H1 (cell line): ENCODE data around the gene OR6B2. TPM values are rescaled to one million over a fixed set of nuclear protein-coding genes. Genes with fewer than 3 reads are reported as not detected.

ENCODE experiments used
- EP300 ChIP-seq, 2 experiments: IDR thresholded peaks; 1 replicate in 1 of 2; 2 replicates in 1 of 2; pipeline ENCODE4 v1.6.1; 2011 to 2012; ENCODE audit warnings: low read depth in 2 of 2, low read length in 2 of 2, mild to moderate bottlenecking in 2 of 2, borderline replicate concordance in 1 of 2, inconsistent platforms in 1 of 2, moderate library complexity in 1 of 2
- EZH2 ChIP-seq: fragments of 200-600 bp; sonication (generic); IDR thresholded peaks from 2 replicates; pipeline ENCODE4 v1.7.1; 2012; ENCODE audit warnings: low read depth, mild to moderate bottlenecking, moderate library complexity, low read length, inconsistent platforms; ENCODE audit not compliant: severe bottlenecking
- KDM1A ChIP-seq: fragments of 200-600, 300-600 bp; sonication (generic); IDR thresholded peaks from 2 replicates; pipeline ENCODE4 v1.7.1; 2016; ENCODE audit warnings: mild to moderate bottlenecking, low read length, borderline replicate concordance
- RBBP5 ChIP-seq: IDR thresholded peaks from 2 replicates; pipeline ENCODE4 v1.7.1; 2012; ENCODE audit warnings: low read depth, mild to moderate bottlenecking, inconsistent platforms, low read length, moderate library complexity, borderline replicate concordance
- SUZ12 ChIP-seq: fragments of 200-600 bp; sonication (generic); IDR thresholded peaks from 2 replicates; pipeline ENCODE4 v1.6.1; 2012; ENCODE audit warnings: mild to moderate bottlenecking, inconsistent platforms, low read length, moderate library complexity, mixed read lengths
- YY1 ChIP-seq: IDR thresholded peaks from 2 replicates; pipeline ENCODE4 v1.6.1; 2011; ENCODE audit warnings: low read depth, mild to moderate bottlenecking, low read length
- polyA plus RNA-seq, 7 experiments: library from polyadenylated mRNA; depleted of rRNA in 3 of 7; stranded (reverse) in 5 of 7; unstranded in 2 of 7; fragments of >200 nt in 5 of 7; fragments of 200-250 nt in 2 of 7; gene quantifications; 1 replicate in 5 of 7; 2 replicates in 1 of 7; 4 replicates in 1 of 7; pipeline versions ENCODE4 v1.2.1 to v1.2.3, GENCODE V29; 2011 to 2013; ENCODE audit warnings: missing spikeins in 2 of 7, mixed read lengths in 2 of 7
- total RNA-seq: library from RNA; stranded (reverse); fragmentation: NEBNext Ultra II Directional; extraction: Animal tissue kit (Norgen Biotek cat#: 25700); gene quantifications from 2 replicates; pipeline ENCODE4 v1.2.1, GENCODE V29; 2021
- TF ChIP-seq, protein P1 (sequence below): fragments of 300-600 bp; sonication (generic); IDR thresholded peaks from 2 replicates; pipeline ENCODE4 v1.7.1; 2012; ENCODE audit warnings: low read length, moderate library complexity, mild to moderate bottlenecking, inconsistent platforms; ENCODE audit not compliant: insufficient replicate concordance
- TF ChIP-seq, protein P2 (sequence below): IDR thresholded peaks from 2 replicates; pipeline ENCODE4 v1.6.1; 2012; ENCODE audit warnings: inconsistent platforms

The OR6B2 gene
- total and polyA plus RNA-seq, 2 of the 8 experiments (the other 6 are each of a cell fraction or from before 2014, with no cell fraction given), result not detected

DNA sequence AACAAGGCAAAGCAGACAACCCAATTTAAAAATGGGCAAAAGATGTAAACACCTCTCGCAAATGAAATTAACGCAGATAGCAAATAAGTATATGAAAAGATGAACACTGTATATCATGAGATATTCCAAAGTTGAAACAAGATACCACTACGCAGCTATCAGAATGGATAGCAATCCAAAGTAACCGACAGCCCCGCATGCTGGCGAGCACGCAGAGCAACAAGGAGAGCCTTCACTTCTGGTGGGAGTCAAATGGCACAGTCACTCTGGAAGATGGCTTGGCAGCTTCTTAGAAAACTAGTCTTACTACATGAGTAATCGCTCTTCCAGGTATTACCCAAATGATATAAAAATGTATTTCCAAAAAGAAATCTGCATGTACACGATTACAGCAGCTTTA, 6.4 kb downstream of the OR6B2 start (continued):
- TF ChIP-seq, protein P1, sequence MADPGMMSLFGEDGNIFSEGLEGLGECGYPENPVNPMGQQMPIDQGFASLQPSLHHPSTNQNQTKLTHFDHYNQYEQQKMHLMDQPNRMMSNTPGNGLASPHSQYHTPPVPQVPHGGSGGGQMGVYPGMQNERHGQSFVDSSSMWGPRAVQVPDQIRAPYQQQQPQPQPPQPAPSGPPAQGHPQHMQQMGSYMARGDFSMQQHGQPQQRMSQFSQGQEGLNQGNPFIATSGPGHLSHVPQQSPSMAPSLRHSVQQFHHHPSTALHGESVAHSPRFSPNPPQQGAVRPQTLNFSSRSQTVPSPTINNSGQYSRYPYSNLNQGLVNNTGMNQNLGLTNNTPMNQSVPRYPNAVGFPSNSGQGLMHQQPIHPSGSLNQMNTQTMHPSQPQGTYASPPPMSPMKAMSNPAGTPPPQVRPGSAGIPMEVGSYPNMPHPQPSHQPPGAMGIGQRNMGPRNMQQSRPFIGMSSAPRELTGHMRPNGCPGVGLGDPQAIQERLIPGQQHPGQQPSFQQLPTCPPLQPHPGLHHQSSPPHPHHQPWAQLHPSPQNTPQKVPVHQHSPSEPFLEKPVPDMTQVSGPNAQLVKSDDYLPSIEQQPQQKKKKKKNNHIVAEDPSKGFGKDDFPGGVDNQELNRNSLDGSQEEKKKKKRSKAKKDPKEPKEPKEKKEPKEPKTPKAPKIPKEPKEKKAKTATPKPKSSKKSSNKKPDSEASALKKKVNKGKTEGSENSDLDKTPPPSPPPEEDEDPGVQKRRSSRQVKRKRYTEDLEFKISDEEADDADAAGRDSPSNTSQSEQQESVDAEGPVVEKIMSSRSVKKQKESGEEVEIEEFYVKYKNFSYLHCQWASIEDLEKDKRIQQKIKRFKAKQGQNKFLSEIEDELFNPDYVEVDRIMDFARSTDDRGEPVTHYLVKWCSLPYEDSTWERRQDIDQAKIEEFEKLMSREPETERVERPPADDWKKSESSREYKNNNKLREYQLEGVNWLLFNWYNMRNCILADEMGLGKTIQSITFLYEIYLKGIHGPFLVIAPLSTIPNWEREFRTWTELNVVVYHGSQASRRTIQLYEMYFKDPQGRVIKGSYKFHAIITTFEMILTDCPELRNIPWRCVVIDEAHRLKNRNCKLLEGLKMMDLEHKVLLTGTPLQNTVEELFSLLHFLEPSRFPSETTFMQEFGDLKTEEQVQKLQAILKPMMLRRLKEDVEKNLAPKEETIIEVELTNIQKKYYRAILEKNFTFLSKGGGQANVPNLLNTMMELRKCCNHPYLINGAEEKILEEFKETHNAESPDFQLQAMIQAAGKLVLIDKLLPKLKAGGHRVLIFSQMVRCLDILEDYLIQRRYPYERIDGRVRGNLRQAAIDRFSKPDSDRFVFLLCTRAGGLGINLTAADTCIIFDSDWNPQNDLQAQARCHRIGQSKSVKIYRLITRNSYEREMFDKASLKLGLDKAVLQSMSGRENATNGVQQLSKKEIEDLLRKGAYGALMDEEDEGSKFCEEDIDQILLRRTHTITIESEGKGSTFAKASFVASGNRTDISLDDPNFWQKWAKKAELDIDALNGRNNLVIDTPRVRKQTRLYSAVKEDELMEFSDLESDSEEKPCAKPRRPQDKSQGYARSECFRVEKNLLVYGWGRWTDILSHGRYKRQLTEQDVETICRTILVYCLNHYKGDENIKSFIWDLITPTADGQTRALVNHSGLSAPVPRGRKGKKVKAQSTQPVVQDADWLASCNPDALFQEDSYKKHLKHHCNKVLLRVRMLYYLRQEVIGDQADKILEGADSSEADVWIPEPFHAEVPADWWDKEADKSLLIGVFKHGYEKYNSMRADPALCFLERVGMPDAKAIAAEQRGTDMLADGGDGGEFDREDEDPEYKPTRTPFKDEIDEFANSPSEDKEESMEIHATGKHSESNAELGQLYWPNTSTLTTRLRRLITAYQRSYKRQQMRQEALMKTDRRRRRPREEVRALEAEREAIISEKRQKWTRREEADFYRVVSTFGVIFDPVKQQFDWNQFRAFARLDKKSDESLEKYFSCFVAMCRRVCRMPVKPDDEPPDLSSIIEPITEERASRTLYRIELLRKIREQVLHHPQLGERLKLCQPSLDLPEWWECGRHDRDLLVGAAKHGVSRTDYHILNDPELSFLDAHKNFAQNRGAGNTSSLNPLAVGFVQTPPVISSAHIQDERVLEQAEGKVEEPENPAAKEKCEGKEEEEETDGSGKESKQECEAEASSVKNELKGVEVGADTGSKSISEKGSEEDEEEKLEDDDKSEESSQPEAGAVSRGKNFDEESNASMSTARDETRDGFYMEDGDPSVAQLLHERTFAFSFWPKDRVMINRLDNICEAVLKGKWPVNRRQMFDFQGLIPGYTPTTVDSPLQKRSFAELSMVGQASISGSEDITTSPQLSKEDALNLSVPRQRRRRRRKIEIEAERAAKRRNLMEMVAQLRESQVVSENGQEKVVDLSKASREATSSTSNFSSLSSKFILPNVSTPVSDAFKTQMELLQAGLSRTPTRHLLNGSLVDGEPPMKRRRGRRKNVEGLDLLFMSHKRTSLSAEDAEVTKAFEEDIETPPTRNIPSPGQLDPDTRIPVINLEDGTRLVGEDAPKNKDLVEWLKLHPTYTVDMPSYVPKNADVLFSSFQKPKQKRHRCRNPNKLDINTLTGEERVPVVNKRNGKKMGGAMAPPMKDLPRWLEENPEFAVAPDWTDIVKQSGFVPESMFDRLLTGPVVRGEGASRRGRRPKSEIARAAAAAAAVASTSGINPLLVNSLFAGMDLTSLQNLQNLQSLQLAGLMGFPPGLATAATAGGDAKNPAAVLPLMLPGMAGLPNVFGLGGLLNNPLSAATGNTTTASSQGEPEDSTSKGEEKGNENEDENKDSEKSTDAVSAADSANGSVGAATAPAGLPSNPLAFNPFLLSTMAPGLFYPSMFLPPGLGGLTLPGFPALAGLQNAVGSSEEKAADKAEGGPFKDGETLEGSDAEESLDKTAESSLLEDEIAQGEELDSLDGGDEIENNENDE, result no peak
- no peak for TF ChIP-seq KDM1A
- TF ChIP-seq RBBP5, result no peak
- TF ChIP-seq EZH2, result no peak
- no peak for TF ChIP-seq SUZ12
- TF ChIP-seq YY1, result no peak
- TF ChIP-seq, protein P2, sequence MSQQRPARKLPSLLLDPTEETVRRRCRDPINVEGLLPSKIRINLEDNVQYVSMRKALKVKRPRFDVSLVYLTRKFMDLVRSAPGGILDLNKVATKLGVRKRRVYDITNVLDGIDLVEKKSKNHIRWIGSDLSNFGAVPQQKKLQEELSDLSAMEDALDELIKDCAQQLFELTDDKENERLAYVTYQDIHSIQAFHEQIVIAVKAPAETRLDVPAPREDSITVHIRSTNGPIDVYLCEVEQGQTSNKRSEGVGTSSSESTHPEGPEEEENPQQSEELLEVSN, result no peak
- TF ChIP-seq EP300 (IDR thresholded peaks at IDR 0.05; ENCODE audit: borderline replicate concordance in 1 of 2, low read depth in 2 of 2, low read length in 2 of 2), result no peak
- TF ChIP-seq, all 59 proteins: peak for 0
